NCI-H187 treated with DMSO at 0.1 percent for 48 hours (cell line): ENCODE results near the gene COPS8.
A peak's percentile ranks its signal among the peaks of the same experiment; 100 is the strongest.

ENCODE experiments used
- DNase-seq: peaks from one replicate; lab custom pipeline; 2025; lab: John Stamatoyannopoulos, UW

COPS8 gene

GRCh38 chr2:237085248-237086221, at the start of gene COPS8:
Gene COPS8, plus strand, starts transcription at chr2:237085889. Its CDS starts 76 bp downstream, at chr2:237085965.
- peak; percentile 44 for DNase-seq

GRCh38 chr2:237039301-237040031, 46.2 kb upstream of the COPS8 start:
- DNase-seq: no peak

- no peak for DNase-seq
Observed at GRCh38 chr2:237041231-237041630, 44.5 kb upstream of the COPS8 start.

GRCh38 chr2:237042101-237042500, 43.6 kb upstream of the COPS8 start:
- no peak for DNase-seq

GRCh38 chr2:237043866-237044265, 41.8 kb upstream of the COPS8 start:
- no peak for DNase-seq

GRCh38 chr2:237044281-237044680, 41.4 kb upstream of the COPS8 start:
- no peak for DNase-seq

GRCh38 chr2:237045449-237045848, 40.2 kb upstream of the COPS8 start:
- DNase-seq: no peak

GRCh38 chr2:237048595-237048994, 37.1 kb upstream of the COPS8 start:
- DNase-seq: no peak

- no peak for DNase-seq
Observed at GRCh38 chr2:237051861-237052260, 33.8 kb upstream of the COPS8 start.

- DNase-seq: no peak
Observed at GRCh38 chr2:237053066-237053465, 32.6 kb upstream of the COPS8 start.

- DNase-seq: no peak
Observed at GRCh38 chr2:237055386-237056100, 30.1 kb upstream of the COPS8 start.

- no peak for DNase-seq
Observed at GRCh38 chr2:237056287-237056875, 29.3 kb upstream of the COPS8 start.

- no peak for DNase-seq
Observed at GRCh38 chr2:237057107-237057506, 28.6 kb upstream of the COPS8 start.

GRCh38 chr2:237057893-237058300, 27.8 kb upstream of the COPS8 start:
- no peak for DNase-seq

GRCh38 chr2:237058423-237058822, 27.3 kb upstream of the COPS8 start:
- no peak for DNase-seq

GRCh38 chr2:237059155-237059875, 26.4 kb upstream of the COPS8 start:
- no peak for DNase-seq

- DNase-seq: peak; percentile 7
Observed at GRCh38 chr2:237060534-237061312, 25.0 kb upstream of the COPS8 start.

GRCh38 chr2:237061356-237061755, 24.3 kb upstream of the COPS8 start:
- no peak for DNase-seq

GRCh38 chr2:237062585-237062984, 23.1 kb upstream of the COPS8 start:
- DNase-seq: no peak
